ENCODE data around the gene ANKRD40. TPM values are rescaled to one million over a fixed set of nuclear protein-coding genes. Genes with fewer than 3 reads are reported as not detected.

ANKRD40 gene
- total RNA-seq, 1 donor from 2014 or later = 41.1 TPM

DNA sequence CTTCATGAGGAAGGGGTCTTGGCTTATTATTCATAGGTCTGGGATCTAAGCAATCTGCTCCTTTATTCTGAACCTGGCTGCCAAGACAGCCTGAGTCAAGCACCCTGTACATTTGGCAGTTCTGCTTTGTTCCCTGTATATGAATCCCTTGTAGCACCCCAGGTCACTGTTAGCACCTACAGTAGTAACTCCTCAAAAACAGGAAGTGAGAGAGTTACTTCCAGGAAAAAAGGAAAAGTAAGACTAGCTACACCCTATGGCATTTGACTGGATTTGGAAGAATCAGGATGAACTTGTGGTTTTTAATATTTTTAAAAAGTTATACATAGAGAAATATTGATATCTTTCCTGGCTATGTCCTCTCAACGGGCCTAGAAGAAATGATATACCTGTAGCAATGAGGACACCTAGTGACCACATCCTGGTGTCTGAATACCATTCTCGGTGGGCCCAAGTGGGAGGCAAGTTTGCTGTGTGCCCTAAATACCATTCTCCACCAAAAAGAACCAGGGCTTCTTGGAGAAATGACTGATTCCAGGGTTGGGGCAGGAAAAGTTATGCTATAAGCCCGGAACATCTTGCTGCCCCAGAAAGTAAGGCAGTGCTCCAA lies 9.9 kb downstream of the ANKRD40 start:
- H3K4me1 Mint-ChIP-seq (ENCODE audit: unreplicated experiment) = peaks cover 17% of the 10 kb centered on the region
- no peak overlapping the region for H3K4me3 Mint-ChIP-seq (ENCODE audit: unreplicated experiment)
- H3K27me3 Mint-ChIP-seq (ENCODE audit: unreplicated experiment) = no peaks in the 10 kb centered on the region
- TF ChIP-seq, protein P1, sequence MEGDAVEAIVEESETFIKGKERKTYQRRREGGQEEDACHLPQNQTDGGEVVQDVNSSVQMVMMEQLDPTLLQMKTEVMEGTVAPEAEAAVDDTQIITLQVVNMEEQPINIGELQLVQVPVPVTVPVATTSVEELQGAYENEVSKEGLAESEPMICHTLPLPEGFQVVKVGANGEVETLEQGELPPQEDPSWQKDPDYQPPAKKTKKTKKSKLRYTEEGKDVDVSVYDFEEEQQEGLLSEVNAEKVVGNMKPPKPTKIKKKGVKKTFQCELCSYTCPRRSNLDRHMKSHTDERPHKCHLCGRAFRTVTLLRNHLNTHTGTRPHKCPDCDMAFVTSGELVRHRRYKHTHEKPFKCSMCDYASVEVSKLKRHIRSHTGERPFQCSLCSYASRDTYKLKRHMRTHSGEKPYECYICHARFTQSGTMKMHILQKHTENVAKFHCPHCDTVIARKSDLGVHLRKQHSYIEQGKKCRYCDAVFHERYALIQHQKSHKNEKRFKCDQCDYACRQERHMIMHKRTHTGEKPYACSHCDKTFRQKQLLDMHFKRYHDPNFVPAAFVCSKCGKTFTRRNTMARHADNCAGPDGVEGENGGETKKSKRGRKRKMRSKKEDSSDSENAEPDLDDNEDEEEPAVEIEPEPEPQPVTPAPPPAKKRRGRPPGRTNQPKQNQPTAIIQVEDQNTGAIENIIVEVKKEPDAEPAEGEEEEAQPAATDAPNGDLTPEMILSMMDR (IDR thresholded peaks at IDR 0.05) = no peak
- H3K27ac Mint-ChIP-seq (ENCODE audit: unreplicated experiment) = no peak overlapping the region
- no peak for DNase-seq (ENCODE audit: extremely low spot score, unreplicated experiment)
- no peaks in the 10 kb centered on the region for H3K9me3 Mint-ChIP-seq (ENCODE audit: unreplicated experiment)
- peaks cover 40% of the 10 kb centered on the region for H3K36me3 Mint-ChIP-seq (ENCODE audit: unreplicated experiment)

- Mint-ChIP-seq H3K4me1 (ENCODE audit: unreplicated experiment) (peaks cover 23% of the 10 kb centered on the region), H3K9me3 (ENCODE audit: unreplicated experiment) (no peaks in the 10 kb centered on the region), H3K4me3 (ENCODE audit: unreplicated experiment) (no peak overlapping the region), H3K27me3 (ENCODE audit: unreplicated experiment) (no peaks in the 10 kb centered on the region), H3K27ac (ENCODE audit: unreplicated experiment) (no peak overlapping the region), H3K36me3 (ENCODE audit: unreplicated experiment) (peaks cover 43% of the 10 kb centered on the region)
- TF ChIP-seq, protein P1 (IDR thresholded peaks at IDR 0.05) = no peak
- no peak for DNase-seq (ENCODE audit: extremely low spot score, unreplicated experiment)
Measured at GRCh38 chr17:50697062-50697461, 10.7 kb downstream of the ANKRD40 start.

GRCh38 chr17:50696365-50696879 lies 11.3 kb downstream of the ANKRD40 start:
- DNase-seq (ENCODE audit: extremely low spot score, unreplicated experiment) = no peak
- H3K36me3 Mint-ChIP-seq (ENCODE audit: unreplicated experiment) = peaks cover 41% of the 10 kb centered on the region
- H3K4me1 Mint-ChIP-seq (ENCODE audit: unreplicated experiment) = peaks cover 21% of the 10 kb centered on the region

DNA sequence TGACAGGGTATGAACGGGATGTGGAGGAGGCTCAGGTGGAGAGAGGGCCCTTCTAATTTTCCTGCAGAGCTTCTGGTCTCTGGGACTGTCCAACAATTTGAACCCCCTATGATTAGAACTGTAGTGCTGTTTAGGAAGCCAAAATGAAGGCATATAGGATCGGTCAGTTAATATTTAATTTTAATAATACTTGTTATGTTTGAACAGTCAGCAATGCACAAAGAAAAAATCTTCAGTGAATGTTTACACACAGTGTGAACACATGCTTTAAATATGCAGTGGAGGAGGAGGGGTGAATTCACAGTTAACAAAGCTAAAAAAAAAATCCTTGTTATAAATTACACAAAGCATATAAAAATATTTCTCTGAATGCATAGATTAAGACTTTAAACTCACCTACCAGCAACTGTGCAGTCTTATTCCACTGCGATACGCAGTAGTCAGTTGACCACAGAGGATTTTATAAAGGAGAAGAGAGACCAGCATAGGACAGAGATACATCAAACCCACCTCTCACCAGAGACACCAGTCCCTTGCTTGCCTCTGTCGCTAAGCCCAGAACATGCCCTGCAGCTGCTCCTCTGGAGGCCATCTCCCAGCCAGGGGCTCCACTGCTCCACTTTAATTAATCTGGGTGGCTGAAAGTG lies 14.6 kb downstream of the ANKRD40 start:
- Mint-ChIP-seq H3K27ac (ENCODE audit: unreplicated experiment) (peak overlapping the region; percentile 67), H3K4me3 (ENCODE audit: unreplicated experiment) (no peak overlapping the region)
- DNase-seq (ENCODE audit: extremely low spot score, unreplicated experiment) = no peak

More at GRCh38 chr17:50696365-50696879, 11.3 kb downstream of the ANKRD40 start:
- TF ChIP-seq, protein P1 (IDR thresholded peaks at IDR 0.05) = no peak
- Mint-ChIP-seq H3K27ac (ENCODE audit: unreplicated experiment) (no peak overlapping the region), H3K9me3 (ENCODE audit: unreplicated experiment) (no peaks in the 10 kb centered on the region), H3K27me3 (ENCODE audit: unreplicated experiment) (no peaks in the 10 kb centered on the region), H3K4me3 (ENCODE audit: unreplicated experiment) (no peak overlapping the region)

More for the DNA sequence above, 14.6 kb downstream of the ANKRD40 start:
- Mint-ChIP-seq H3K27me3 (ENCODE audit: unreplicated experiment) (no peaks in the 10 kb centered on the region), H3K4me1 (ENCODE audit: unreplicated experiment) (peaks cover 32% of the 10 kb centered on the region), H3K36me3 (ENCODE audit: unreplicated experiment) (peaks cover 26% of the 10 kb centered on the region), H3K9me3 (ENCODE audit: unreplicated experiment) (no peaks in the 10 kb centered on the region)
- TF ChIP-seq, protein P1 (IDR thresholded peaks at IDR 0.05) = no peak
